ENCODE data around the gene PYGB.
"Not testable (repeated sequence)": the region's sequence is repeated elsewhere in the genome, so short reads cannot be mapped to it uniquely, and the experiment has no call there.

PYGB gene

DNA sequence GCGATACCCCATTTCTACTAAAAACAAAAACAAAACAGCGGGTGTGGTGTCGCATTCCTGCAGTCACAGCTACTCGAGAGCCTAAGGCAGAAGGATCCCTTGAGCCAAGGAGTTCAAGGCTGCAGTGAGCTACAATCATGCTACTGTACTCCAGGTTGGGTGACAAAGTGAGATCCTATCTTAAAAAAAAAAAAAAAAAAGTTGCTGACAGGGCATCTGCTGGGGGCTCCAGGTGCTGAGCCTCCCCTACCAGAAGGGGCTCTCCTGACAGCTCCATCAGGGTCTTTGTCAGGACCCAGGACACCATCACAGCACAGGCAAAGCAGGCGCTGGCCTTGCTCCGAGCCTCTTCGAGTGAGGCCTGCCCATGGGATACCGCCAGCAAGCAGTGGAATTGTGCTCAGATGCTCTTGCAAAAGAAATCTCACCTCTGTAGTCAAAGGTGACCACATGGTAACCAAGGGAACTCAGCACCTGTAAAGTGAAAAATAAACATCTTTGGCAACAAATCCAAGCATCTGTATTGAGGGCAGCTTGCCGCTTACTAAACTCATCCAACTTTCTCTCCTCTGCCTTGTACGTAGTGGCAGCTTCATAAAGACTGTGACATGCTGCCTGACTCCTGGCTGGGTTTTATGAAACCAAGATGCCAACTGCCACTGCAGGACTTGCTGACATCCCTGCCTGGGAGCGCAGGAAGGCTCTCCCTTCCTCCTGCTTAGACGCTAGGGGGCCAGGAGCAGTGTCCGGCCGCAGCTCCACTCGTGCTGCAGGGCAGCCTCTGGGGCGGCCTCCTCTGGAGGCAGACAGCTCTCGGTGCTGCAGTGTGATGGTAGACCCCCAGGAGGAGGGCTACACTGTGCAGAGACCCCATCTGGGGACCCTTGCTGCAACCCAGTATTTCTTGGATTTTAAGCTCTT is 66.9 kb downstream of the PYGB start:
- no peak for DNase-seq (ENCODE audit: low spot score)

DNA sequence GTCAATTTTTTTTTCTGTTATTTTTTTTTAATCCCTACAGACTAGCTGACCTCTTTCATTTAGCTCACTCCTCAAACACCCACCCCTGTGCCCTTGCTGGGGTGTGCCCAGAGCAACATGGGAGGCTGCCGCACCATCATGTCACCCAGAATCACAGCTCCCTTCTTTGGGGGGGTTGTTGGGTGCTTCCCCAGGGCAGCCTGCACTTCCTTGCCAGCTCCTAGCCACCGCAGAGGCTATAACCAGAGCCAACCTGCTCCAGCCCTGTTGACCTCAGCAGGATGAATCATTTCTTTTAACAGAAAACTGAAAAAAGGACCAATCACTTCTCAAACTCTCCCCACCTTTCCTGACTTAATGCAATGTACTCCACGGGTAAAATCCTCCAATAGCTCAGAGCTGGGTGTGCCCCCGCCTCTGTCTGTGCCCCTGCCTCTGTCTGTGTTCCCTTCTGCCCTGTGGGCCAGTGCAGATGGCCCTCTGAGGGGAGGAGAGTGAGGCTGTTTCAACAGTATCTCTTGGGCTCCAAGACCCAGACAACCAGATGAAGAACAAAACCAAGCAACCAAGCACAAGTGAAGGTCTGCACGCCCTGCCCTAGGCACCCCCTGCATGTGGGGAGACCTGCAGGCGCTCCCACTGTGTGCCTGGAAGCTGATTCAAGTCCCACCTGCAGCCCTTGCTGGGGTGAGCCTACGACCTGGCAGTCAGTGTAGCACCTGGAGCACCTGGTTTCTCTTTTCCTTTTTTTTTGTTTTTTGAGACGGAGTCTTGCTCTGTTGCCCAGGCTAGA is 67.7 kb downstream of the PYGB start:
- DNase-seq (ENCODE audit: low spot score): no peak

DNA sequence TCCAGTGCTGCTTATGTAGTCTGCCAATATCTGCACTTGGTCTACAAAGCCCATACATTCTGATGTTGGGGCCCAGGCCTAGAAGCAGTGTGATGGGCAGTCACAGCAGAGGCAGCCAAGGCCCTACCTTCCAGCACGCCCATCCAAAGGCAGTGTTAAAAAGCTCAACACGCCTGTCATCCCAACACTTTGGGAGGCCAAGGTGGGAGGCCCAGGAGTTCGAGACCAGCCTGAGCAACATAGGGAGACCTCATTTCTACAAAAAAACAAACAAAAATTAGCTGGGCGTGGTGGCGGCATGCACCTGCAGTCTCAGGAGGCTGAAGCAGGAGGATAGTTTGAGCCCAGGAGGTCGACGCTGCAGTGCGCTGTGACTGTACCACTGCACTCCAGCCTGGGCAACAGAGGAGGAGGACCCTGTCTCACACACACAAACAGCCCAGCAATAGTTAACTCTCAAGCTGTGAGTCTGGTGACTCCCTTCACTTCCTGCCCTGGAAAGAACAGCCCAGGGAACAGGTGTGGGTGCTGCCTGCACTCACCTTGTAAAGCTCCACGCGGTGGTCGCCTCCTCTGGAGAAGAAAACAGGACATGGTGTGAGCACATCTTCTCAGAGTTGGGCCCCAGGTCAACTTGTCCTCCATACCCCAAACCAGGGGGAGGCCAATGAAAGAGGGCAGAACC is 68.8 kb downstream of the PYGB start:
- DNase-seq (ENCODE audit: low spot score): no peak

DNA sequence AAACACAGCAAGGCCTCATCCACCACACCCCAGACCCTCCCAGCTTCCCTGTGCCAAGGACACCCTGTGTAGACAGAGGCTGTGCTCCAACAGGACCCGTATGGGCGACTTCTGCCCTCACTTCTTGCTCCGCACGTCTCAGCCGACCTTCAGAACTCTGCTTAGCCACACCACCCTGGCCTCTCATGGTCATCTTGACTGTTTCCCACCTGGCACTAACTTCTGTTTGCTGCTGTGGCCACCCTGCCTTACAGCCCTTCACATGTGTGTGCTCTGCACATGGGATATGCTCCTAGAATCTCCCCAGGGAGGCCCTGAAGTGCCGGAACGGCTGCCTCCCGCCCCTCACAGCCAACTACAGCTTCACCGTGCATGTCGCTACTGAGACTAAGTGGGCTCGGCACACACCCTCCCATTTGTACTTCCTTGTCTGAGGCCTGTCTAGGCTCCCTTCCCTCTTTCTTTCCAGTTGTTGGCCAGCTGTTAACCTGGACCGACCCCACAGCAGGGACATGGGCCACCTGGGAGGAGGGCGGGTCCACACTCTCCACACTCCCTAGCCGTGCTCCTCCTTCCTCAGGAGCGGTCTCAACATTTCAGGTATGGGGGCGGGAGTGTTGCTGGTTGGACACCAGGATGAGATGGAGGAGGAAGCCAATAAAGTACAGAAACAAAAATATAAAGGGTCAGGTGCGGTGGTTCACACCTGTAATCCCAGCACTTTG is 69.6 kb downstream of the PYGB start:
- no peak for DNase-seq (ENCODE audit: low spot score)

DNA sequence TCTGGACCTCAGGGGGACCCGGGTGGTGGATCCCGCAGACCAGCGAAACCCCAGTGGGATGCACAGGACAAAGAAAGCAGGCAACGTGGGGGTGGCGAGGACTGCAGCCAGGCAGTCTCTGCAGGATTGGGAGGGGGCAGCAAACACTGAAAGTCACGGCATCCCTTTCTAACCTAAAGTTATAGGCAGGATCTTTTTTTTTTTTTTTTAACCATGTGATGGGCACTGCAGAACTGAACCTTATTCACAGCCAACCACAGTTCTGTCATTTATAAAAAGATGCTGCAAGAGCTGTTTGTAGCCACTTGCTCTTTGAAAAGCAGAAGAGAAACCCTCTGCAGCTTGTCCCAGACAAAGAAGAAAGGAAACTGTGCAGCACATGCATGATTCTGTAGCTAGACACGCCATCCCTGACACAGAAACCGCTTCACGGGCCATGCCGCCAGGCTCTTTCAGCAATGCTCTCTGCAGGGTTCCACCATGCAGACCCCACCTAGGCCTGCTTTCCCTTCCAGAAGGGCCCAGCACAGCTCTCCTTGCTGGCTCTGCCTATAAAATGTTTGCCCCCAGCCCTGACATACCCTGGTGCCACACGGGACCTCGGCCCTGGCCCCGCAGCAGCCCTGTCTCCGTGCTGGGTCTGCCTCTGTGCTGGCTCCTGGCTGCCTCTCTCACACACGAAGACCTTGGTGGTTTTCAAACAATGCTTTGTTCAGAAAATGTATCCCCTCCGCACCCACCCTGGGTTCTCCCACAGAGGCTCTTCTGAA is 70.8 kb downstream of the PYGB start:
- no peak for DNase-seq (ENCODE audit: low spot score)

DNA sequence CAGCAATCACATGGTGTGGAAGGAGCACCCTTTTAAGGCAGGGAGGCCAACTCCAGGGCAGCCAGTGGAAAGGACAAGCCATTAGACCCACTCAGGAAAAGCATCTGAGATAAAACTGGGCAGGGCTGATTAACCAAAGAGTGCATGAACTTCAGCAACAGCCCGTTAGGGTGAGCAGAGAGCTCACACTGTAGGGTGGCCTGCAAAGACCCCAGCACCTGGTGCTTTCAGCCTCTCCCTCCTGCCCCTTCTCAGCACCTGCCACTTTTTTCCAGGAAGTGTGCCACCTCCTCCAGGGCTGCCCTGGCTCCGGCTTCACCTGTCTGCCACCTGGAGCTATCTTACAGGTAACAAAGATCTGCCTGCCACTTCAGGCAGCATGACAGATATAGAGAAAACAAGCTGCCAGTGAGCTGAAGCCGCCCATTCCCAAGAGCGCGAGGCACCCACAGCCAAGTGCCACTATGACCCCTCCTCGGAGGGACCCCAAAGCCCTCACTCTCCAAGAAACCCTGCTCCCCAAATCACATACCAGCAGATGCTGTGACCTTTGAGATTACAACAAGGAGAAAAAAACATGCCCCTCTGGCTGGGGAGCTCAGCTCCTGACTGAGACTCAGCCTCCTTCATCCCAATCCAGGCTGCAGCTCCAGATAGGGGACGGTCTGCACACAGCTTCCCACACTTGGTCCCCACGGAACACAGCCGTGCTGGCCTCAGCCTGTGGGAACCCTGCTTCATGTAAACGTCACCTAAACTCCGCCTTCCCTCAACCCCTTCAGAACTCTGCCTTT is 71.6 kb downstream of the PYGB start:
- no peak for DNase-seq (ENCODE audit: low spot score)

DNA sequence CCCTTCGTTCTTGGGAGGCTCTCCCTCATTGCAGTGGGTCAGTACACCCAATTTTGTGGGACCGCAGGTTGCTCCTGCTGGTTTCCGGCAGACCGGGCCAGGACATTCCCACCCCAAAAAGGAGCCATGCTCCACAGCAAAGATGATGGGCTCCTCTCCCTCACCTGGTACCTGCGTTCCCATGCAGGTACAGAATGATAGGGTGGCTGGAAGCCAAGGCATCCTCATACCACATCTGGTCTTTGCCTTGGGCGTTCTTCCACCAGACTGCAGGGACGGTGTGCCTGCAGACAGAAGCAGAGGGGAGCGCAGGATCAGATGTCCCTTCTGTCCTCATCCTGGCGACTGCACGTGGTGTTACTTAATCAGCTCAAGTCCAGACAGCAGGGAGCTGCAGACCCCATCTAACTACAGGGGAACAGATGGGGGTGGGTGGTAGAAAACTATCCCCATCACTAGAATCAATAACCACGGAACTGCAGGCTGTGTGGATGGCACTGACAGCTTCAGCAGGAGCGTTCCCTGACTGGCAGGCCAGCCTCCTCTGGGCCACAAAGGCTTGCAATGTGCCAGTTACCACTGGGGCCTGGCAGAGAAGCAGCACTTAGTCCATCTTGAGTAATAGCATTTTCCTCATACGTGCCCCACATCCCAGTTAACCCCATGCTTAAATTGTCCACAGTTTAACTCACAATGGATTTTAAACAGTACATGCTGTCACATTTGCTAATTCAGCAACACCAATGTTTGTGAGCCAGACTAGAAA is 72.3 kb downstream of the PYGB start:
- no peak for DNase-seq (ENCODE audit: low spot score)

DNA sequence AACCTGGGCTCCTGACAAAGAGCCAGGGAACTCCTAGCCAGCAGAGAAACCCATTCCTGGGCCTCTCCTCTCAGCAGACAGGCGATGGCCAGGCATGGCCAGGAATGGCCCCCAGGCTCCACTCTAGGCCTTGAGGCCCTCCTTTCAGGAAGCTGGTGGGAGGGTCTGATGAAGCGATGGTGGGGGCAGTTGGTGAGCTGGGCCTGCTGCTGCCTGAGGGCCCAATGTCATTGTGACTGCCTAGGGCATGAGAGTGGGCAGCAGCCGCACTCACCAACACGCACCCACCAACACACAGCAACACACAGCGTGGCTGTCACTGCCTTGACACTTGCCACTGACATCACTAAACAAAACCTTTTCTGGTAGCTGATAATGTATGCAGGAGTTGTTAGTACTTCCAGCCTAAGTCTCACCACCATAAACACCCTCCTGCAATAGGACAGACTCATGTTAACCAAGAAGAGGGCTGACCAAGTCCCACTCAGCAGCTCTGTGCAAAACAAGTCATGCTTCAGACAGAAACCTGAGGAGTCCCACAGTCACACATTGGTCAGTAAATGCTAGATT is 73.5 kb downstream of the PYGB start:
- no peak for DNase-seq (ENCODE audit: low spot score)

DNA sequence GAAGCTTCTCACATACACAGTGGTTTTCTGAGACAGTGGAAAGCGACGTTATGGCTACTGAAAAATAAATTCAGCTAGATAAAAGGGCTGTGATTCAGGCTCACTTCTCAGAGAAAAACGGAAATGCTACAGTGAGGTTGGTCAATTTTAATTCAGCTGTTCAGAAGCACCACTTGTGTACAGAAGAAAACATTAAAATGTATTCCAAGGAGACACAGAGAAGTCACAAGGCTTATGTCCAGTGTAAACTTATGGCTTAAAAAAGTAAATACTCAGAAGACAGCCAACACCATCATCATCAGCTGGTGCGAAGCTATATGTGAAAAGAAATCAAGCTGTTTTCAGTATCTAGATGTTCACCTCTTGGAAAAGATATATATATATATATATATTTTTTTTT is 74.1 kb downstream of the PYGB start:
- no peak for DNase-seq (ENCODE audit: low spot score)

DNA sequence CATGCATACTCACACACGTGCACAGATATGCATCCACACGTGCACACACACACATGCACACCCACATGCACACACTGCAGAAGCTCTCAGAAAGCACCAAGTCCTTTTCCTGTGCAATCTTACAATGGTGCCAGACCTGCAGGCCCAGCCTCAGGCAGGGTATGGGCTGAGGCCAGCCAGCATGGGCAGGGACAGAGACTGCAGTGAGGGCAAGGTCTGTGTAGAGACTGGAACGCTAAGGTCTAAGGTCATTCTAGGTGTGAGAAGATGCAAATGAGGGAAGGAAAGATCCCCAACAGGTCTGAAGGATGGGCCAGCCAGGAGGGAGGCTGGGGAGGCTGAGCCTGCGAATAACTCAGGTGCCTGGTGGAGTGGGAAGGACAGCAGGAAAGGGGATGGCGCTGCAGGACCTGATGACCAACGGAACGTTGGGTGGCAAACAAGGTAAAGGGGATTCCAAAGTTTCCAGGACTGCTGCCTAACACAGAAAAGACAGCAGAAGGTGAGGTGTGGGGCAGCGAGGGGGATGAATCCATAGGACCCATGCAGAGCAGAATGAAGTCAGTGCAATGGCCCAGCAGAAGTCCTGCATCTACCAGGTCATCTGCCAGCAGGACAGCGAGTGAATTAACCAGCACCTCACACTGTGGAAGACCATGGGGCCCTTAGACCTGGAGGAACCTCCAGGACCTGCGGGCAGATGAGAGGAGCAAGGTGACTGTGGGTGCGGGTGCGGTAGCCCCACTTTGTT is 75.8 kb downstream of the PYGB start:
- DNase-seq (ENCODE audit: low spot score): no peak

DNA sequence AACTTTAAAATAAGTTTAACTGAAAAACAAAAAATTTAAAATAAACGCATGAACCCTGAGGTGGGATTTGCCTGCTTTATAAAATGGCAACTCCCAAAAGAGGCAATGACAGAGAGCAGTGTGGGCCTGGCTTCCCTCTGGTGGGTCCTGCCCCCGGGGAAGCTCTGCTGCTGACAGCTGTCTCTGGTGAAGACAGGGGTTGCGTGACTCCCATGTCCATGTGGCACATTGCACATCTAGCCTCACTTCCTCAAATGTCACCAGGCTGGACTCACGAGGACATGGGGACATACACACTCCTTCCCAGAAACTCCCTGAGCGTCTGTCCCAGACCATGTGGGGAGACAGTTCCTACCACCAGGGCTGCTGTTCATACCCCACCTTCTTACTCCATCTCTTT is 76.5 kb downstream of the PYGB start:
- no peak for DNase-seq (ENCODE audit: low spot score)

DNA sequence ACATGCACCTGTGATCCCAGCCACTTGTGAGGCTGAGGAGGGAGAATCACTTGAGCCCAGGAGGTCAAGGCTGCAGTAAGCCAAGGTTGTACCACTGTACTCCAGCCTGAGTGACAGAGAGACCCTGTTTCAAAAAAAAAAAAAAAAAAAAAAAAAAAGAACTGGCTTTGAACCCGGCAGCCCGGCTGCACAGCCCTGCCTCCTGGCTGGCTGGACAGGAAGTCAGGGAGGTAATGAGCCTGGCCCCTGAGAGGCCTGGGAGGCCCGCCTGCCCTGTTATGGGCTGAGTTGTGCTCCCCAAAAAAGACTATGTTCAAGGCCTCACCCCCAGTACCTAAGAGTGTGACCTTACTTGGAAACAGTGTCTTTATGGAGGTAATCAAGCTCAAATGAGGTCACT is 77.2 kb downstream of the PYGB start:
- no peak for DNase-seq (ENCODE audit: low spot score)

DNA sequence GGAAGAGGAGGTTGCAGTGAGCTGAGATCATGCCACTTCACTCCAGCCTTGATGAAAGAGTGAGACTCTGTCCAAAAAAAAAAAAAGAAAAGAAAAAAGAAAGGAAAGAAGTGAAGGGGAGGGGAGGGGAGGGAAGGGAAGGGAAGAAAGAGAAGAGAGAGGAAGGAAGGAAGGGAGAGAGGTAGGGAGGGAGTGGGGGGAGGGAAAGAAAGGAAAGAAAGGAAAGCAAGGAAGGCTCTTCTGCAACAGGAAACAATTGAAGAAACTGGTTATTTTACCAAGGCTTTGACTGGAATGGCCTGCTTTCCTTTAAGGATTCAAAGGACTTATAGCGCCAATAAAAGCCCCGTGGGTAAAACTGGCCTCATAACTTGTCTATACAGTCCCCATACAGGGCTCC is 78.1 kb downstream of the PYGB start:
- no peak for DNase-seq (ENCODE audit: low spot score)

DNA sequence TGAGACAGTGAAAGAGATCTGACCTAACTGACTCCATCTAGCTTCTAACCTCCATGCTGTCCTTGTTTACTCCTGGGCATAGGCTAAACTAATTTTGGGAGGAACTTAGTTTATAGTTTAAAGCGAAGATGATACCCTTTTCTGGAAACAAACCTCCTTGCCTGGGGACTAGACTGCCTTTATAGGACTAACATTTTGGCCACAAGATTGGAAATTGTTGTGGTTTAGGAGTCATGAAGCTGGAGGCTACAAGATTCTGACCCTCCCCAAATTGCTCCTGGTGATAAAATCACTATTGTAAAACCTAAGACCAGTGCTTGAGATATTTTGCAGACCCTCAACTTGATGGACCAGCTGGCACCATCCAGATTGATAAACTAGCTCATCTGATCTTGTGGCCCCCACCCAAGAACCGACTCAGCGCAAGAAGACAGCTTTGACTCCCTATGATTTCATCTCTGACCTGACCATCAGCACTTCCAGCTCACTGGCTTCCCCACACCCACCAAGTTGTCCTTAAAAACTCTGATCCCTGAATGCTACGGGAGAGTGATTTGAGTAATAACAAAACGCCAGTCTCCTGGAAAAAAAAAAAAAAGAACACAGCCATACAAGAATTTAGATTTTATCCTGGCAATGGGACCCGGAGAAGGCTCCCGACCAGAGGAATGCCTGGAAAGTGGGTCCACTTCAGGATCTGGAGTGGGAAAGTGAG is 79.8 kb downstream of the PYGB start:
- no peak for DNase-seq (ENCODE audit: low spot score)

DNA sequence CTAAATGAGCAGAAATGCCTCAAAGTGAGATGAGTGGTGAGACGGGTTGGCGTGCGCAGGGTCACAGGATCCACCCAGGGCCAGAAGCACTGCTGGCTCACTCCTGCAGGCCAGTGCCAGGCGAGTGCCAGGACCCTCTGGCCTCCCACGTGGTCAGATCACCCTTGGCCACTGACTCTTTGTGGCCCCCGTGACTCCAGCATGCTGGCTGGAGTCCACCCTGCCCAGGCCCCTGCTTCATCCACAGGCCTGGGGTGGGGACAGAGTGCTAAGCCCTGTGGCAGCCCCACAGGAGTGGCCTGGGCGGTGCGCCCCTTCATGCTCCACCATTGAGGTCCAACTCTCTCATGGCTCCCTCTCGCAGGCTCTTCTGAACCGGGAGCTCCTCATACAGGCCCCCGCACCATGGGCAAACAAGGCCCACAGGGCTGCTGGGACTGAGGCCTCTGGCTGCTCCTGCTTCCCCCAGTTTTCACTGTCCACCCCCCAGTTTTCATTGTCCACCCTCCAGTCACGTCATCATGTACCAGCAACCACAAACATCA is 81.1 kb downstream of the PYGB start:
- DNase-seq (ENCODE audit: low spot score): no peak

DNA sequence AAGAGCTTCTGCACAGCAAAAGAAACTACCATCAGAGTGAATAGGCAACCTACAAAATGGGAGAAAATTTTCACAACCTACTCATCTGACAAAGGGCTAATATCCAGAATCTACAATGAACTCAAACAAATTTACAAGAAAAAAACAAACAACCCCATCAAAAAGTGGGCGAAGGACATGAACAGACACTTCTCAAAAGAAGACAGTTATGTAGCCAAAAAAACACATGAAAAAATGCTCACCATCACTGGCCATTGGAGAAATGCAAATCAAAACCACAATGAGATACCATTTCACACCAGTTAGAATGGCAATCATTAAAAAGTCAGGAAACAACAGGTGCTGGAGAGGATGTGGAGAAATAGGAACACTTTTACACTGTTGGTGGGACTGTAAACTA is 87.1 kb downstream of the PYGB start:
- DNase-seq (ENCODE audit: low spot score): not testable (repeated sequence)

DNA sequence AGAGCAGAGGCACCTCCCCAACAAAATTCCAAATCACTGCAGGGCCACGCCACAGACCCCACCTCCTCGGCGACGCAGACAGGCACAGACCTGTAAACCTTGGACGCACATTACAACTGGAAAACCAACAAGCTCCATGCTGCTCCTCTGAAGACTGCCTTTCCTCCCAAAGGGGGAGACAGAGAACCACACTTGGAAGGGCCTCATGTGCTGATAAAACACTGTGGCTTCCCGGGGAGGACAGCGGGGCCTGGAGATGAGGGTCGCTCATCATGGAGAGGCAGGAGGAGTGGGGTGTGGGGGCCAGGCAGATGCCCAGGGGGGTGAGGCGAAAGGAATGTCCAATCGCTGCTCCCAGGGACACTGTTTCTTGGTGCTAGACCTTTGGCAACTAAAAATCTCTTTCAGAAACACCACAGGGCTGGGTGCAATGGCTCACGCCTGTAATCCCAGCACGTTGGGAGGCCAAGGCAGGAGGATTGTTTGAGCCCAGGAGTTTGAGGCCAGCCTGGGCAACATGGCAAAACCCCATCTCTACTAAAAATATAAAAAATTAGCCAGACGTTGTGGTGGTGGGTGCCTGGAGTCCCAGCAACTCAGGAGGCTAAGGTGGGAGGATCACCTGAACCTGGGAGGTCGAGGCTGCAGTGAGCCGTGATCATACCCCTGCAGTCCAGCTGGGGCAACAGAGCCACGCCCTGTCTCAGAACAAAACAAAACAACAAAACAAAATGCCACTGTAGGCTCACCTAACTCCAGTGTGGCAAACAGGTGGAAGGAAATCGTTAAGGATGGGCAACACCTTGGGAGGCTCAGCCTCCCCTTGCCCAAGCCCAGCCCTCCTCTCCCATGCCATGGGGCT is 88.9 kb downstream of the PYGB start:
- DNase-seq (ENCODE audit: low spot score): no peak

Data from CD4-positive, alpha-beta T cell treated with Interleukin-2 at 100 ng/mL for 4 hours (primary cell).